Epidermal melanocyte (primary cell): Measurements from ENCODE around the gene OPRL1.

Experiments
- DNase-seq: peaks from one replicate; pipeline ENCODE4 v3.0.0; 2011; ENCODE audit warnings: low spot score; ENCODE audit not compliant: insufficient read length

The OPRL1 gene

GRCh38 chr20:64080013-64080812 lies at the start of gene OPRL1:
TSS of gene OPRL1 (plus strand) at chr20:64080082. CDS start at chr20:64092721, 12,639 bp downstream.
- DNase-seq: no peak

DNA sequence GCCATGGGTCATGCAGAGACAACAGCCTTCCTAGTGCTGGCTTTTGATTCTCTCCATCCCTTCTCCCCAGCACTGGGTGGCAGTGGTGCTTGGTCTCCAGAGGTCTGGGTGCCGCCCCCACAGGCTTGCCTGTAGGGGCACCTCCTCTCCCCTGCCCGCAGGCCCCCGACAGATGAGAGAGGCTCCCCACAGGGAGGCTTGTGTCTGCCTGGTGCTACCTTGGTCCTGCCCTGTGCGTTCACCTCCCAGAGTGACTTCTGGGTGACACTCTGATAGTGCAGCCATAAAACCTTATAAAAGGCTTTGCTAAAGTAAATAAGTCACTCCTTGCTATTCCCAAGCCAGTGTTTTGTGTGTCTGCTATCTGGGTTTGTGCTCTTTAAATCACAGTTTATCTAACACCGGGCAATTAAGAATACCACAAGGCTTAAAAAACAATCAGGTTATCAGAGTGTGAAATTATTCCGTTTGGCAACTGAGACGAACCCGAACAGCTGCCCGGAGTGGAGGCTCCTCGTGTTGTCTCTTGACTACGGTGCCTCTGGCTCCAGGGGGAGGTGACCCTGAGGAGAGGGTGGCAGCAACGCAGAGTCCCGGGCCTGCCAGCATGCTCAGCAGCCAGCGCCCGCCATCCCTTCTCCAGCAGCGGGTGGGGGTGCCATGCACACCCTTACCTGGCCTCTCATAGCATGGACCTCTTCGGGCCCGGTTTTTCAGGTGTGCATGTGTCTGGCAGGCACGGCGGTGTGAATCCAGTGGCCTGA lies 49.3 kb upstream of the OPRL1 start:
- DNase-seq: no peak

GRCh38 chr20:64031822-64032314 lies 48.0 kb upstream of the OPRL1 start:
- no peak for DNase-seq

DNA sequence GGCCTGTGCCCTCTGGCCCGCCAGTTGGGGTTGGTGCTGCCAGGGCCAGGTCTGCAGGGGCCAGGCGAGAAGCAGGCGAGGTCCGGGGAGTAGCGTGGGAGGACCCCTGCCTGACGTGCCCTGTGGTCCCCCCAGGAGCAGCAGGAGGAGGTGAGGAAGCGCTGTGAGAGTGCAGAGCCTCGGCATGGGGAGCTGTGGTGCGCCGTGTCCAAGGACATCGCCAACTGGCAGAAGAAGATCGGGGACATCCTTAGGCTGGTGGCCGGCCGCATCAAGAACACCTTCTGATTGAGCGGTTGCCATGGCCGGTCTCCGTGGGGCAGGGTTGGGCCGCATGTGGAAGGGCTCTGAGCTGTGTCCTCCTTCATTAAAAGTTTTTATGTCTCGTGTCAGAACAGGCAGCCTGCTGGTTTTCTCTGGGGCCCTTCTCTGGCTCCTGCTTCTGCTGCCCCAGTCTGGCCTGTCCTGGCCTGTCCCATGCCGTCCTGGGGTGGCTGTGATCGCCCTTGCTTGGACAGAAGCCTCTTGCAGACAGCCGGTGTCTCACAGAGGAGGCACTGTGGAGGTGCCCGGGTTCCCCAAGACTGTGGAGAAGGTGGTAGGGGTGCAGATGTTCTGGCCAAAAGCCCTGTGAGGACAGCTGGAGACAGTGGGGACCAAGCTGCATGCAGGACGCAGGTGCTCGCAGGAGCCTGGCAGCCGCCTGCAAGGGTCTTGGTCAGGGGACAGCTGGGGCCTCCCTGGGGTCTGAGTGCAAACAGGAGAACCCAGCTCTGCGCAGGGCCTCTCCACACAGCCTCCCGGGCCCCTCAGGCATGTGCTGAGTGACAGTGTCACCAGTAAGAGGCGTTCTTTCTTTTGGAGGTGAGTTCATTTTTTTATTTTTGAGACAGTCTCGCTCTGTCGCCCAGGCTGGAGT lies 46.9 kb upstream of the OPRL1 start:
- DNase-seq: no peak

DNA sequence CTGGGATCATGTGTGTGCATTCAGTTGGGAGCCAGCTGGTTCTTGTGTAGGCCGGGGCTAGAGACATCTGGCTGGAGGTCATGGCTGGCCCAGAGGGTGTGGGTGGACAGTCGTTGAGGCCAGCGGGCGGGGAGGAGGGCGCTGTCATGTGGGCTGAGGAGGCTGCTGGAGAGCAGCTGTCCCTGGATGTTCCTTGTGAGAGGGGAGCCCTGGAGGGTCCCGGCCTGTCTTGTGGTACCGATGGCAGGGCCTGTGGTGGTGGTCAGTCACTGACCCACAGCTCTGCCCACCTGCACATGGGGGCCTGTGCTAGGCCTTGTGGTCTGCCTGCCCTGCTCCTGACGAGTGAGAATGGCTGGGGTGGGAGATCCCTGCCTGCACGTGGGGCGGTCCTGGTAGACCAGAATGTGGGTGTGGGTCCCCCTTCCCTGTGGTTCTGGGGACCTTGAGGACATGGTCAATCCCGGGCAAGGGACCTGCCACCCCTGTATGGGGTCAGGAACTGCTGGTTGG lies 45.8 kb upstream of the OPRL1 start:
- no peak for DNase-seq

DNA sequence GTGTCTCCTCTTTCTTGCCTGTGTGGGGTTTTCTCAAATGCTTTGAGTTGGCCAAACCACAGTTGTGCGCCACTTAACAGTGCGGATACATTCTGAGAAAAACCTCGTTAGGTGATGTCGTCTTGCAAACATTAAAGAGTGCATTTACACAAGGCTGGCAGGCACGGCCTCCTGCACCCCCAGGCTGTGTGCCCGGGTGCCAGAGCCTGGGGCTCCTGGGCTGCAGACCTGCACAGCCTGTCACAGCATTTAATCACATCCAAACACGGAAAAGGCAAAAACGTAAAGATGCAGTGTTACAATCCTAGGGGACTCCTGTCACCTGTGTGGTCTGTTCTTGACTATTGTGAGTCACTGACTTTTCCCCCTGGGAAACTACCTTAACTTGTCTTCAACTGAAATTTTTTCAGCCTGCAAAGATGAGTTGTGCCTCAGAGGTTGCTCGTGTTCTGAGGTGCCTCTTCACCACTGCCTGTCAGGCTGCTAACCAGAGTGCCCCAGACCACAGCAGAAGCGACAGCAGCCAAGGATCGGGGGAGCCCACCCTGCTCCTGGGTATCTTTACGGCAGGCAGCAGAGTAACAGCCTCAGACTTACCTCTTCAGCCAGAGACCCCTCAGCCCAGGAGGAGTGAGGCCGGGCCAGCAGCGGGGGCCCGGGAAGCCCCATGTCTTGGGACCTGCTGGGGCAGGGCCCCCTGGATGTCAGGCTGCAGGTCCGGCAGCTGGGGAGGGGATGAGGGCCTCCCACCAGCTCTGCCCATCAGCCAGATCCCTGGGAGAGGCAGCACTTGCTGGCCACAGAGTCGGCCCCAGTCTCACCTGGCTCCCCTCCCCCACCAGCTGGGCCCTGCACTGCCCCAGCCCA lies 44.6 kb upstream of the OPRL1 start:
- no peak for DNase-seq

DNA sequence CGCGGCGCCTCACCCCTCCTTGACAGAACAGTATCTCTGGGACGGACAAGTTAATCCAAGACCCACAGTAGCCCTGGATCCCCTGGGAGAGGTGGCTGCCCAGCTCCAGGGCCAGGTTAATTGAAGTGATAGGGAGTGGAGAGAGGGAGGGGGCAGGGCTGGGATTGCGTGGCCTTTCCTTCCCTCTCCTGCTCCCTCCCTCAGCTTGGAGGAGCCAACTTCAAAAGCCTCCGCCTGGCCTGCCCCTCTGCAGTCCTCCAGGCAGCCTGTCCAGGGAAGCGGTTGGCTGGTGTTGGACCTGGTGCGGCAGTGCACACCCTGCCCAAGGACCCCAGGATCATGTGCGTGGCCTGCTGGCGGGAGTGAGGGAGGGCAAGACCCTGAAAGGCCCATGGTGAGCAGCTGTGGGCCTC lies 43.9 kb upstream of the OPRL1 start, which contains the start of gene C20orf204:
C20orf204 (plus strand) TSS at position 250 of the 413 bp plus-strand sequence; CDS start at position 392, 142 bp downstream.
- no peak for DNase-seq

GRCh38 chr20:64036346-64037198 lies 43.3 kb upstream of the OPRL1 start:
- no peak for DNase-seq

DNA sequence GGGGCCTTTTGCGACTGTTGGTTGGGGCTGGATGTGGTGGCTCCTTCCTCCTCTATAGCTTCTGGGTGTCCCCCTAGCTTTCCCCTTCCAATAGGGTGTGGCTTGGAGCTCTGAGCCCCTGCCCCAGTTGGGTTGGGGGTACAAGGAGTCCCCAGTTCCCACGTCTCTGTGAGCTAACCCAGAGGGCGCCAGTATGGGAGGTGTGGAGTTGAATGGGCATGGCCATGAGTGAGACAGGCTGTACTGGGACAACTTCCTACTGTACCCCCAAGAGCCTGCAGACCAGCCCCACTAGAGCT lies 42.7 kb upstream of the OPRL1 start:
- no peak for DNase-seq

DNA sequence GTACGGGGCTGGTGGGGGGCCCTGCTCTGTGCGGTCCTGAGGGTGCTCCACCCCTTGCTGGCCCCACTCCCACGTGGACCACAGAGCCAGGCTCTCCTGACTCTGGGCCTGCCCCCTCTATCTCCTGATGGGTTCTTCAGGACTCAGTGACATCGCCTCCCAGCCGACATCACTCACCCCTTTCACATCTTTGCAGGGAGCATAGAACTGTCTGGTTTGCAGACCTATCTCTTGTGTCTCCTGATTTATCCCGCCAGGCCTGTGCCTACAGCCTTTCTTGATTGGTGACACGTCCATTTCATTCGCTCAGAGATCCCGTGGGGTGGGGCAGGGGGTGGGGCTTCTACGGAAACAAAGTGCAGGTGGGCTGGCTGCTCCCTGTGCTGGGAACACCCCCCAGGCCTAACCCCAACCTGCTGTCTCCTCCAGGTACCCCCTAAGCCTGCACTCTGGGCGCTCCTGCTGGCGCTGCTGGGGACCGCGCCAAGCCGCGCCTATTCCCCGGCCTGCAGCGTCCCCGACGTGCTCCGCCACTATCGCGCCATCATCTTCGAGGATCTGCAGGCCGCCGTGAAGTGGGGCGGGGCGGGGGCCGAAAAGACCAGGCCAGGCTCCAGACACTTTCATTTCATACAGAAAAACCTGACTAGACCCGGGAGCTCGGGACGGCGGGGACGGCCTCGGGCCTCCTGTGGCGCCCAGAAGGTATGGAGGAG lies 42.2 kb upstream of the OPRL1 start:
- DNase-seq: no peak

DNA sequence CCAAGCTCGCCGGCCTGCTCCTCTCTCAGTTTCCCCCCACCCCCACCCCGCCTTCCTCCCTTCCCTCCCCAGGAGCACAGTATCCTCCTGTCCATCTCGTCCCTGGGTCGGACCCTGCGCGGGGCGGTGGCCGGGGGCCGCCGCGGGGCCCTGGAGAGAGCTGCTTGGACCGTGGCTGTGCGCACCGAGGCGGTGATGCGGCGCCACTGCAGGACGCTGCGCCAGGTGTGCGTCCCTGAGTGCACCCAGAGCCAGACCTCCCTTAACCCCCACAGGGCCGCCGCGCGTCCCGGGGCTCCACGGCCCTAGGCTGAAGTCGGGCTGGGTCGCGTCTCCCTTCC lies 41.7 kb upstream of the OPRL1 start:
- DNase-seq: no peak

DNA sequence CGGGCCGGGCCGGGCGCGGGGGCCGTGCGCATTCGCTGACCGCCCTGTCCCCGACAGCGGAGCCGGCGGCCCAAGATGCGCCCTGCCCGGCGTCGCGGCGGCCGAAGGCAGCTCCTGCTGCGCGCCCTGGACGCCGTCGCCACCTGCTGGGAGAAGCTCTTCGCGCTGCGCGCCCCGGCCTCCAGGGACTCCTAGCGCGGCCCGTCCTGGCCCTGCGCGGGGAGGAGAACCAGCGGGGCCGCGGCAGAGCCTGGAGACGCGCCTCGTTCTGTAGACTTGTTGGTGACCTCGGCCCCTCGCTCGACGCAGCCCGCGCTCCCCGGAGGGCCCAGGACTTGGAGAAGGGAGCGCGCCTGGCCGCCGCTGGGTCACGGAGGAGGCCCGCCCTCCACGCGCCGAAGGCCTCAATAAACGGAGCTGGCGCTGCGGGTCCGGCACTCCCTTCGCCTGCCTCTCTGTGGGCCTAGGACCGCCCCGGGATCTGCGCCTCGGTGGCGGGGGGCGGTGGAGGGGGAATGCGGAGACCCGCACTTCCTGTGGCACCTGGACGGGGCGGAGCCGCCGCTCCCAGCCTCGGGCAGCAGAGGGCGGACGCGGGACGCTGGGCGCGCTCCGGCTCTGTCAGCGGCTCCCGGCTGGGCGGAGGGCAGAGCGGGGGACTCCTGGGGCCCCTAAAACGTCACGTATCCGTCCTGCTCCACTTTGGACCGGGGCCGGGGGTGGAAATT lies 41.2 kb upstream of the OPRL1 start:
- peak; percentile 83 for DNase-seq

- DNase-seq: no peak
These were observed 40.4 kb upstream of the OPRL1 start for GRCh38 chr20:64039293-64040160.

GRCh38 chr20:64040231-64041039 lies 39.4 kb upstream of the OPRL1 start:
- no peak for DNase-seq

DNA sequence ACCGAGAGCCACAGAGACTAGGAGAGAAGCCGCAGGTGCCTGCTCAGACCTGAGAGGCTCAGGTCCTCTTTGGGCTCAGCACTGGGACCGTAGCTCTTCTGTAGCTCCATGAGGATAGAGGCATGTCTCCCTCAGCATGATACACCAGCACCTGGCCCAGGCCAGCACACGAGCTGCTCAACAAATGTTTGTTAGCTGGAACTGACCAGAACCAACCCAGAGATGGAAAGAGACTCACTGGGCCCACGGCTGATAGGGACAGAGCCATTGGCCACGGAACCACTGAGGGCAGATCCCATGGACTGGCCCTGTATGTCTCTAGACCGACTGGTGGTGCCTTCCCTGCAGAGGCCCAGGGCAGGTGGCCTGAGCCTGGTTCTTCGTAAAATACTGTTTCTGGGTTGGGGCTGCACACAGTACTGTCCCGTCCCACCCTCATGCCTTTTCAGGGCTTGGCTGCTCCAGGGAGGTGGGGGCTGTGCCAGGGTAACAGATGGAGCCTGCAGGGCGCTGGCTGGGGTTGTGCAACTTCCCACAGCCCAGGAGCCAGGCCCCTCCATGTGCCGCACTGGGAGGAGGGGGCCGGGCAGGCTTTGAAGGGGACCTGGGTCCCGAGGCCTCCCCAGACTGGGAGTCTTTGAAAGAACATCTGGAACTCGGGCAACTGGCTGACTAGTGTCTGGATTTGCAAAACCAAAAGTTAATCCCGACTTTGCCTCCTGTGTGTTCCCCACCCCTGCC lies 38.7 kb upstream of the OPRL1 start:
- no peak for DNase-seq

DNA sequence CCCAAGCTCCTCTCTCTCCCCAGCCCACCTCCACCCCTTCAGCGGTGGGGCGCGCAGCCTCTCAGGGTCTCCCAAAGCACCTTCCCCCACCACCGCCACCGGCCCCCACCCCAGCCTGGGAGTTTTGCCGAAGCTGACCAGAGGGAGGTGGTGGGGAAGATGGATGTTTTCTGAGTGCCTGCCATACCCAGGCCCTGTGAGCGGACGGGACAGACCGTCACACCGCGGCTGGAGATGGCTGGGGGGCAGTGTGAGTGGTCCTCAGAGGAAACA lies 38.2 kb upstream of the OPRL1 start:
- DNase-seq: no peak
